Fibroblast of lung (primary cell): Measurements from ENCODE around the gene TMEM151B.

Experiments
- CTCF ChIP-seq, 2 donors: IDR thresholded peaks in 1 of 2; conservative IDR thresholded peaks in 1 of 2; 1 replicate in 1 of 2; 2 replicates in 1 of 2; pipeline ENCODE4 v1.5.1; 2011 to 2012; ENCODE audit warnings: low read length in 2 of 2, control low read depth in 1 of 2, inconsistent platforms in 1 of 2, low read depth in 1 of 2, mild to moderate bottlenecking in 1 of 2
- EZH2 ChIP-seq: IDR thresholded peaks from 2 replicates; pipeline ENCODE4 v1.5.1; 2012; ENCODE audit warnings: low read length, control low read depth, mild to moderate bottlenecking; ENCODE audit errors: missing control alignments

GRCh38 chr6:44300292-44300823 lies 30.1 kb downstream of the TMEM151B start:
- no peak for TF ChIP-seq CTCF (conservative IDR thresholded peaks at IDR 0.05 in 1 of 2, IDR thresholded peaks at IDR 0.05 in 1 of 2; ENCODE audit: low read depth in 1 of 2, low read length in 2 of 2)
- TF ChIP-seq EZH2: no peak
